K562 (cell line): ENCODE data around the gene TRIM40. TPM values are rescaled to one million over a fixed set of nuclear protein-coding genes. Genes with fewer than 3 reads are reported as not detected.

Experiments
- CEBPB ChIP-seq: fragments of 450-650 bp; IDR thresholded peaks from 2 replicates; pipeline ENCODE4 v1.6.1; 2016; ENCODE audit warnings: missing genetic modification characterization, missing compliant biosample characterization
- E2F3 ChIP-seq: fragments of 250-450 bp; sonication (Bioruptor Pico); IDR thresholded peaks from 2 replicates; pipeline ENCODE4 v1.4.0; 2020; ENCODE audit warnings: mild to moderate bottlenecking
- KLF10 ChIP-seq: fragments of 250-450 bp; sonication (Bioruptor Pico); IDR thresholded peaks from 2 replicates; pipeline ENCODE4 v1.6.1; 2021; ENCODE audit warnings: matching md5 sums
- RFX5 ChIP-seq: IDR thresholded peaks from 2 replicates; pipeline ENCODE4 v1.6.1; 2011; ENCODE audit warnings: low read depth, mild to moderate bottlenecking, improper control_type of control experiment, low read length
- polyA plus RNA-seq, 8 experiments: library from polyadenylated mRNA; depleted of rRNA in 4 of 8; stranded (reverse) in 5 of 8; unstranded in 3 of 8; fragments of >200 nt; fragmentation: Nextera tagmentation in 2 of 8; fragmentation: Illumina TruSeq in 1 of 8; extraction: Ambion mirVana in 2 of 8; extraction: Trizol in 1 of 8; gene quantifications; 2 replicates each; pipeline versions ENCODE4 v1.2.1 to v1.2.3, GENCODE V29; 2011 to 2014; ENCODE audit warnings: inconsistent platforms in 1 of 8, missing spikeins in 1 of 8
- total RNA-seq, 7 experiments: library from RNA; depleted of rRNA in 6 of 7; stranded (reverse); fragments of >200 nt in 6 of 7; fragmentation: Illumina TruSeq in 2 of 7; extraction: Trizol in 2 of 7; gene quantifications; 2 replicates each; pipeline versions ENCODE4 v1.2.1 to v1.2.3, GENCODE V29; 2011 to 2021; ENCODE audit warnings: low replicate concordance in 1 of 7
- TF ChIP-seq, protein P1 (sequence below): fragments of 150-350 bp; IDR thresholded peaks from 2 replicates; pipeline ENCODE4 v1.6.1; 2014; ENCODE audit warnings: low read depth, mild to moderate bottlenecking, low read length, borderline replicate concordance
- TF ChIP-seq, protein P2 (sequence below): fragments of 200-800 bp; sonication (Bioruptor generic); IDR thresholded peaks from 2 replicates; pipeline ENCODE4 v1.6.1; 2016; ENCODE audit warnings: missing genetic modification characterization, missing compliant biosample characterization
- TF ChIP-seq, protein P3 (sequence below), 2 experiments: fragments of 450-650 bp in 1 of 2; sonication (generic) in 1 of 2; formaldehyde crosslinking in 1 of 2; IDR thresholded peaks; 2 replicates each; pipeline versions ENCODE4 v1.7.1 to v1.9.0; 2016 to 2022; ENCODE audit warnings: inconsistent platforms in 1 of 2, mild to moderate bottlenecking in 1 of 2, missing genetic modification reagents in 1 of 2

The TRIM40 gene
- total and polyA plus RNA-seq, 9 of the 15 experiments (the other 6 are each of a cell fraction or from before 2014, with no cell fraction given), result 0.04 to 0.08 TPM; not detected in 7

DNA sequence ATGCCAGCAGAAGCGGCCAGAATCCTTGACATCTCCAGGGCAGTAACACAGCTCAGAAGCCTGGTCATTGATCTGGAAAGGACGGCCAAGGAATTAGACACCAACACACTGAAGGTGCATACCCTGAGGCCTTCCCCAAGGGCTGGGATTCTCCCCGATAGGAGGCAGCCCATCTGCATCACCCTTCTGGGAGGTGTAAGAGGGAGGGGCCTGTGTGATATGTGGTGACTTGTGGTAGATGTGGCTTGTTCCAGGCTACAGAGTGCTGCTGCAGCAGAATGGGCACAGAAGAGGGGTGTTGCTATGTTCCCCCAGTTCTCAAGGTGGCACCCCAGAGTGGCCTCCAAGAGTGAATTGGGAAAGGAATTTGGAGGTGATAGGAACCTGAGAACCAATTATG is 11.2 kb downstream of the TRIM40 start (continued):
- TF ChIP-seq CEBPB (tag) (no peak), E2F3 (no peak), KLF10 (CRISPR knock-in tag) (no peak), RFX5 (no peak)
- TF ChIP-seq, protein P1, sequence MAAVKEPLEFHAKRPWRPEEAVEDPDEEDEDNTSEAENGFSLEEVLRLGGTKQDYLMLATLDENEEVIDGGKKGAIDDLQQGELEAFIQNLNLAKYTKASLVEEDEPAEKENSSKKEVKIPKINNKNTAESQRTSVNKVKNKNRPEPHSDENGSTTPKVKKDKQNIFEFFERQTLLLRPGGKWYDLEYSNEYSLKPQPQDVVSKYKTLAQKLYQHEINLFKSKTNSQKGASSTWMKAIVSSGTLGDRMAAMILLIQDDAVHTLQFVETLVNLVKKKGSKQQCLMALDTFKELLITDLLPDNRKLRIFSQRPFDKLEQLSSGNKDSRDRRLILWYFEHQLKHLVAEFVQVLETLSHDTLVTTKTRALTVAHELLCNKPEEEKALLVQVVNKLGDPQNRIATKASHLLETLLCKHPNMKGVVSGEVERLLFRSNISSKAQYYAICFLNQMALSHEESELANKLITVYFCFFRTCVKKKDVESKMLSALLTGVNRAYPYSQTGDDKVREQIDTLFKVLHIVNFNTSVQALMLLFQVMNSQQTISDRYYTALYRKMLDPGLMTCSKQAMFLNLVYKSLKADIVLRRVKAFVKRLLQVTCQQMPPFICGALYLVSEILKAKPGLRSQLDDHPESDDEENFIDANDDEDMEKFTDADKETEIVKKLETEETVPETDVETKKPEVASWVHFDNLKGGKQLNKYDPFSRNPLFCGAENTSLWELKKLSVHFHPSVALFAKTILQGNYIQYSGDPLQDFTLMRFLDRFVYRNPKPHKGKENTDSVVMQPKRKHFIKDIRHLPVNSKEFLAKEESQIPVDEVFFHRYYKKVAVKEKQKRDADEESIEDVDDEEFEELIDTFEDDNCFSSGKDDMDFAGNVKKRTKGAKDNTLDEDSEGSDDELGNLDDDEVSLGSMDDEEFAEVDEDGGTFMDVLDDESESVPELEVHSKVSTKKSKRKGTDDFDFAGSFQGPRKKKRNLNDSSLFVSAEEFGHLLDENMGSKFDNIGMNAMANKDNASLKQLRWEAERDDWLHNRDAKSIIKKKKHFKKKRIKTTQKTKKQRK, result no peak
- TF ChIP-seq, protein P2, sequence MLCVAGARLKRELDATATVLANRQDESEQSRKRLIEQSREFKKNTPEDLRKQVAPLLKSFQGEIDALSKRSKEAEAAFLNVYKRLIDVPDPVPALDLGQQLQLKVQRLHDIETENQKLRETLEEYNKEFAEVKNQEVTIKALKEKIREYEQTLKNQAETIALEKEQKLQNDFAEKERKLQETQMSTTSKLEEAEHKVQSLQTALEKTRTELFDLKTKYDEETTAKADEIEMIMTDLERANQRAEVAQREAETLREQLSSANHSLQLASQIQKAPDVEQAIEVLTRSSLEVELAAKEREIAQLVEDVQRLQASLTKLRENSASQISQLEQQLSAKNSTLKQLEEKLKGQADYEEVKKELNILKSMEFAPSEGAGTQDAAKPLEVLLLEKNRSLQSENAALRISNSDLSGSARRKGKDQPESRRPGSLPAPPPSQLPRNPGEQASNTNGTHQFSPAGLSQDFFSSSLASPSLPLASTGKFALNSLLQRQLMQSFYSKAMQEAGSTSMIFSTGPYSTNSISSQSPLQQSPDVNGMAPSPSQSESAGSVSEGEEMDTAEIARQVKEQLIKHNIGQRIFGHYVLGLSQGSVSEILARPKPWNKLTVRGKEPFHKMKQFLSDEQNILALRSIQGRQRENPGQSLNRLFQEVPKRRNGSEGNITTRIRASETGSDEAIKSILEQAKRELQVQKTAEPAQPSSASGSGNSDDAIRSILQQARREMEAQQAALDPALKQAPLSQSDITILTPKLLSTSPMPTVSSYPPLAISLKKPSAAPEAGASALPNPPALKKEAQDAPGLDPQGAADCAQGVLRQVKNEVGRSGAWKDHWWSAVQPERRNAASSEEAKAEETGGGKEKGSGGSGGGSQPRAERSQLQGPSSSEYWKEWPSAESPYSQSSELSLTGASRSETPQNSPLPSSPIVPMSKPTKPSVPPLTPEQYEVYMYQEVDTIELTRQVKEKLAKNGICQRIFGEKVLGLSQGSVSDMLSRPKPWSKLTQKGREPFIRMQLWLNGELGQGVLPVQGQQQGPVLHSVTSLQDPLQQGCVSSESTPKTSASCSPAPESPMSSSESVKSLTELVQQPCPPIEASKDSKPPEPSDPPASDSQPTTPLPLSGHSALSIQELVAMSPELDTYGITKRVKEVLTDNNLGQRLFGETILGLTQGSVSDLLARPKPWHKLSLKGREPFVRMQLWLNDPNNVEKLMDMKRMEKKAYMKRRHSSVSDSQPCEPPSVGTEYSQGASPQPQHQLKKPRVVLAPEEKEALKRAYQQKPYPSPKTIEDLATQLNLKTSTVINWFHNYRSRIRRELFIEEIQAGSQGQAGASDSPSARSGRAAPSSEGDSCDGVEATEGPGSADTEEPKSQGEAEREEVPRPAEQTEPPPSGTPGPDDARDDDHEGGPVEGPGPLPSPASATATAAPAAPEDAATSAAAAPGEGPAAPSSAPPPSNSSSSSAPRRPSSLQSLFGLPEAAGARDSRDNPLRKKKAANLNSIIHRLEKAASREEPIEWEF, result no peak
- TF ChIP-seq, protein P3, sequence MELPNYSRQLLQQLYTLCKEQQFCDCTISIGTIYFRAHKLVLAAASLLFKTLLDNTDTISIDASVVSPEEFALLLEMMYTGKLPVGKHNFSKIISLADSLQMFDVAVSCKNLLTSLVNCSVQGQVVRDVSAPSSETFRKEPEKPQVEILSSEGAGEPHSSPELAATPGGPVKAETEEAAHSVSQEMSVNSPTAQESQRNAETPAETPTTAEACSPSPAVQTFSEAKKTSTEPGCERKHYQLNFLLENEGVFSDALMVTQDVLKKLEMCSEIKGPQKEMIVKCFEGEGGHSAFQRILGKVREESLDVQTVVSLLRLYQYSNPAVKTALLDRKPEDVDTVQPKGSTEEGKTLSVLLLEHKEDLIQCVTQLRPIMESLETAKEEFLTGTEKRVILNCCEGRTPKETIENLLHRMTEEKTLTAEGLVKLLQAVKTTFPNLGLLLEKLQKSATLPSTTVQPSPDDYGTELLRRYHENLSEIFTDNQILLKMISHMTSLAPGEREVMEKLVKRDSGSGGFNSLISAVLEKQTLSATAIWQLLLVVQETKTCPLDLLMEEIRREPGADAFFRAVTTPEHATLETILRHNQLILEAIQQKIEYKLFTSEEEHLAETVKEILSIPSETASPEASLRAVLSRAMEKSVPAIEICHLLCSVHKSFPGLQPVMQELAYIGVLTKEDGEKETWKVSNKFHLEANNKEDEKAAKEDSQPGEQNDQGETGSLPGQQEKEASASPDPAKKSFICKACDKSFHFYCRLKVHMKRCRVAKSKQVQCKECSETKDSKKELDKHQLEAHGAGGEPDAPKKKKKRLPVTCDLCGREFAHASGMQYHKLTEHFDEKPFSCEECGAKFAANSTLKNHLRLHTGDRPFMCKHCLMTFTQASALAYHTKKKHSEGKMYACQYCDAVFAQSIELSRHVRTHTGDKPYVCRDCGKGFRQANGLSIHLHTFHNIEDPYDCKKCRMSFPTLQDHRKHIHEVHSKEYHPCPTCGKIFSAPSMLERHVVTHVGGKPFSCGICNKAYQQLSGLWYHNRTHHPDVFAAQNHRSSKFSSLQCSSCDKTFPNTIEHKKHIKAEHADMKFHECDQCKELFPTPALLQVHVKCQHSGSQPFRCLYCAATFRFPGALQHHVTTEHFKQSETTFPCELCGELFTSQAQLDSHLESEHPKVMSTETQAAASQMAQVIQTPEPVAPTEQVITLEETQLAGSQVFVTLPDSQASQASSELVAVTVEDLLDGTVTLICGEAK (IDR thresholded peaks at IDR 0.05), result no peak
- TF ChIP-seq, protein P3 (CRISPR knock-in tag; IDR thresholded peaks at IDR 0.05), result no peak
